T-helper 1 cell (primary cell): ENCODE results near the gene CDO1.

Experiments used
- DNase-seq, 5 donors: peaks; one replicate each; pipeline ENCODE4 v3.0.0-alpha.2; 2012 to 2020

Gene CDO1

DNA sequence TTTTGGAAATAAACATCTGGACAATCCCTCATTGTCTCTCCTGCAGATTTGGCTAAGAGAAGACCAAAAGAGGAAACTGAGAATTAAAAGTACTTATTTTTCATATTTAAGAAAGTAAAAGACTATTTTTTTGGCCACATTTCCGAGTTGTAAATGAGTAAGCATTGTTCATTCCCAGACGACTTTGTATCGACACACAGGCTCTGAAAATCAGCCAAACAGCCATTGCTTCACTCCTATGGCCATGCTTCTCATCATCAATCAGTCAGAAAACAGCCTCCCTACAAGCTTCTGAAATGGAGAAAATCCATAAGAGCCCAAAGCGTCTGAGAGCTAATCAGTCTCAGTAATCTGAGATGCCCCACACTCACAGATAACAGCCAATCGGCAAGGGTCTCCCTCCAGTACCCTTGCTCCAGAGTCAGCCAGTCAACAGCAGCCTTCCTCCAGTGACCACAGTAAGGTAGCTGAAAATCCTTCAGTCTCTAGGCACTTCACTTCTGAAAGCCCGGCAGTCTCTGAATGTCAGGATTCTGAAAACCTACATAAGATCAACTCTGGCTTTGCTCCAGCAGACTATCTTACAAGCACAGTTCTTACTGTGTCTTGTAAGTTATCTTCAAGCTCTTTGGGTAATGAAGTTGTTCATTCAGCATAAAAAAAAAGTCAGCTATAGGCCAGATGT lies 30.9 kb downstream of the CDO1 start:
- no peak for DNase-seq

DNA sequence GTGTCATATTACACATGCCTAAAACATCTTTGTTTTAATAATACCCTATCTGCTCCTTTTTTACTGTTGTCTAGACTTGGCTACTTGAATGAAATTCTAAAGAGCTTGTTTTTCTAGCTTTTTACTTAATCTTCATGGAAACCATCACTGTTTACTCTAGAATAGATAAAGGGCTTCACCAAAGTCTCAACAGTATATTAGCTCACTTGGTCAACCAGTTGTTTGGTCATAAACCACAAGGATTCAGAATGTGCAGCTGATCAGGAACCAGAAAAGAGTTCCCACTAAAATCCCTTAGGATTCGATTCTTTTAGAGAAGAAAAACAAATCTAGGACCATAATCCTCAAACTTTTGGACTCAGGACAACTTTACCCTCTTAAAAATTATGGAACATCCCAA lies 38.0 kb downstream of the CDO1 start:
- DNase-seq: no peak

DNA sequence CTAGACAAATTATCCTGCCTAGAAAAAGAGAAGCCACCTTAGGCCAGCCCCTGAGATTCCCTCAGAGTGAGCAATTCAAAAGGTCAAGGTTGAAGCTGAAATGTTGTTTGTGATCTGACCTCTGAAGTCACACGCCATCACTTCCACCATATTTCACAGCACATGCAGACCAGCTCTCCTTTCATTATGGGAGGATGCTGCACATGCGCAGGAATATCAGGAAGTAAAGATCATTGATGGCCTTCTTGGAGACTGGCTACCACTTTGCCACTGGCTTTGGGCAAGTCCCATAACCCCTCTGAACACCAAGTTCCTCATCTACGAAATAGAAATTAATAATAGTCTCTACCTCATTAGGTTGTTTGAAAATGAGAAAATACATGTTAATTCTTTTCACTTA lies 39.5 kb downstream of the CDO1 start:
- no peak for DNase-seq

DNA sequence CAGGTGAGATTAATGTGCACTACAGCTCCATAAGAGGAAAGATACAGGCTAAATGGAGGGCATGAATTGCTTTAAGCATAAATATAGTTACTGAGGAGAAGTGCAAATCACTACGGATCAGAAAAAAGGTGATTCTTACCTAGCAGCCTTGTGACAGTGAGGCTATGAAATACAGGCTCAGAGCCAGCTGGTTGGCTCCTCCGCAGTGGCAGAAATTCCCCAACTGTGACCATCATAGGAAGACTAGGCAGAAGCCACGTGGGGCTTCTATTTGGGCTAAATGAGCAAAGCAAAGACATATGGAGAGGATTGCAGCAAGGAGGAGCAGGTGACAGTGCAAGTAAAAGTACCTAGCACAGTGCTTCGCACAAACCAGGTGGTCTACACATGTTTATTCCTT lies 40.5 kb downstream of the CDO1 start:
- no peak for DNase-seq

DNA sequence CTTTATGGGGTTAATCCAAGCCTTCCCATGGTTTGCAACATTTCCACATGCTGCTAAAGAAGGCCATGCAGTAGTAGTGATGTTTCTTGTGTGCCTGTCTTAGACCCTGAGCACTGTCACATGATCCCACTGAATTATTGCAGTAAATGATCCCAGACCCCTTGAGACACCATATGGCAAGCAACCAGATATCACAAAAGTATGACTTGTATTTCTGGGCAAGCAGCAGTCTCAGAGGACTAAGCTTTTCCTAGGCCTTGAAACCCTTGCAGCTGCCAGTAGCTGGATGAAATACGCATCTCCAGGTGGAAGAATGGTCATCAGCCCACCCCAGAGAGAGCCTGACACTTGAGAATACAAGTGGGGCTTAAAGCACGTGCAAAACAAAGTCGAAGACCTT lies 41.8 kb downstream of the CDO1 start:
- no peak for DNase-seq

DNA sequence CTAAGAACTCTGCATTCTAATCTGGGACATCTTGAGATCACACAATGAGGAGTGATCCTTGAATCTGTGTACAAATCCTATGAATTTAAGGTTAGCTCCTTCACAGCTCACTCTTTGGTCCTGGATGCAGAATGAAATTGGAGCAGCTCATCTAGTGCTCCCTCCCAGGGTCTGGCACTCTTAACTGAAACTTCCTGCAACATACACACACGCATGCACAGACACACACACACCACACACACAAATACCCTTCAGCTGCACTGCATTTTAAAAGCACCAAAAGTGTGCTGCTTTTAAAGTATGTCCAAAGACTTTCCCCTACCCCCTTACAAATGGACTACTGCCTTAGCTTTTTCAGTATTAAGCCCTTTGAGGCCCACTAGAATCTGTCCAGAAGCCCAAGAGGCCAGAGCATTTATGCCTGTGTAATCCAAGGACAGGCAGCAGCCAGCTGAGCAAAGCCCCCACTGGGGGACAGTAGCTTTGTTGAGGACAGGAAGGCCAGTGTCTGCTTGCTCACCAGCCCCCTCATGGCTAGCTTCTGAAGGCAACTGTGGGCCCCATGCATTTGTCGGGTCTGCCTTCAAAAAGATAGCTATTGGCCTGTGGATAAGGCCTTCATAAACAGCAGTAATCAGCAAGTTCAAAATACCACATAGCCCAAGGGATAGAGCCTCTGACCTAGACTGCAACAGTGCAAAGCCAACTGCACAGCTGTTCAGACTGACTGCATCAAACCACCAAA lies 43.6 kb downstream of the CDO1 start:
- no peak for DNase-seq

DNA sequence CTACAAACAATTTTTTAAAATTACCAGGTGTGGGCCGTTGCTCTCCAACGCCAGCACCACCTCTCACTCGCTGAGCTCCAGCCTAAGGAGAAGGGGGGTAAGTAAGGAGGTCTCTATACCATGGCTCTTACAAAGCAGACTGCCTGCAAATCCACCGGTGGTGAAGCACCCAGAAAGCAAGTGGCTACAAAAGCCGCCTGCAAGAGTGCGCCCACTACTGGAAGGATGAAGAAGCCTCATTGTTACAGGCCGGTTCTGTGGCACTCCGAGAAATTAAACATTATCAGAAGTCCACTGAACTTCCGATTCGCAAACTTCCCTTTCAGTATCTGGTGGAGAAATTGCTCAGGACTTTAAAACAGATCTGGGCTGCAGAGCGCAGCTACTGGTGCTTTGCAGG lies 46.0 kb downstream of the CDO1 start:
- peak in 1 of 5 donors; percentile 4 for DNase-seq

DNA sequence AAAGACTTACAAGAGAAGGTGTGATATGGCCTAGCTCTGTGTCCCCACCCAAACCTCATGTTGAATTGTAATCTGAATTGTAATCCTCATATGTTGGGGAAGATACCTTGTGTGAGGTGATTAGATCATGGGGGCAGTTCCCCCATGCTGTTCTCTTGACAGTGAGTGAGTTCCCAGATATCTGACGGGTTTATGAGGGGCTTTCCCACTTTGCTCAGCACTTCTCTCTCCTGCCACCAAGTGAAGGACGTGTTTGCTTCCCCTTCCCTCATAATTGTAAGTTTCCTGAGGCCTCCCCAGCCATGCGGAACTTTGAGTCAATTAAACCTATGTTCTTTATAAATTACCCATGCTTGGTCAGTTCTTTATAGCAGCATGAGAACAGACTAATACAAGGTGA lies 49.0 kb downstream of the CDO1 start:
- DNase-seq: no peak

DNA sequence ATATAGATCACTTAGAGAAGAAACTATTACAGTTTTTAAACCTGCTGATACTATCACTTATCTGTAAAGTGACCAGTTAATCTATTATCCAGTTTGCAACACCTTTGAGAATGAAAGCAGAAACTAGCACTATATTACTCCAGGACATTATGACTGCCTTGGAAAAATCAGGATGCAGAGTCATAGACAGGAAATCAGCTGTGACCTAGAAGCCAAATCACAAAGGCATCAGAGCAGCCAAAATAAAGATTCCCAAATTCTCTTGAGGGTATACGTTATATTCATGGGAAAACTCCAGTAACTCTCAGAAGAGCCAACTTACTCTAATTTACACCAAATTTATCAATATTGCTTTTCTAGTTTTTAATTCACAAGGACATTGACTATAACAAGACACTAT lies 49.9 kb downstream of the CDO1 start:
- DNase-seq: no peak

DNA sequence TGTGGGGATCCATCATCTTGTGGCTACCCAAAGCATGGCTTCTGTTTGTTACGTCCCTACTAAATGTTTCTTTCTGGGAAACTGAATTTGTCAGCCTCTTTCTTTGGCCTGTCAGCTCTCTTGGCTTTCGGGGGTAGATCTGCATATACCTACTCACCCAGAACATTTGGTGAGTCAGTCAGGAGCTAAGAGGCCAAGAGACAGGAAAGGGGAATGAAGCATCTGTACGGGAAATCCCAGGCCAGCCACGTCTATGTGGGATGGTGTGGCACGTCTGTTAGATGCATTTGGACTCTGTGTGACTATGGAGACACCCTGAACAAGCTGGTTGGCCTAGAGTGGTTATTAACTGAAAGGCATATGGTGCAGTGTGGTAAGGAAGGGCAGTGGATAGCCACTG lies 58.1 kb downstream of the CDO1 start:
- no peak for DNase-seq

DNA sequence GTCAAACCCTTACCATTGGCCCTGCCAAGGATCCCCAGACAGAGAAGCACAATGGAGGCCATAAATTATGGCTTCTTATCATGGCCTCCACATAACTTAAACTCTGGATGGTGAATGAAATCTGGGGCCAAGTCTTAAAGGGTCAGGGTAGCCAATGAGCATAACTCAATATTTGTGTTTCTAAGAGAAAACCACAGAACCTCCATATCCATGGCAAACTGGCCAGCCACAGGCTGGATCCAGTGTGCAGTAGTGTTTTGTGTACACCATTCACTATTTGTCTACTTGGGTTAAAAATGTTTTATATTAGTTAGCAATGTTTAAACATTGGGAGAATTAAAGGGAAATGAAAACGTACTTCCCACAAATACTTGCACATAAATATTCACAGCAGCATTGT lies 60.8 kb downstream of the CDO1 start:
- DNase-seq: no peak
